Measurements from ENCODE around the gene DLGAP1. TPM values are rescaled to one million over a fixed set of nuclear protein-coding genes. Genes with fewer than 3 reads are reported as not detected.

Gene DLGAP1
- total RNA-seq, 1 donor from 2014 or later: 18.5 TPM

GRCh38 chr18:3842844-3843243 lies 612.3 kb downstream of the DLGAP1 start:
- no peak overlapping the region for H3K27ac Mint-ChIP-seq
- no peaks in the 10 kb centered on the region for H3K9me3 Mint-ChIP-seq
- H3K4me1 Mint-ChIP-seq: peaks cover 36% of the 10 kb centered on the region

GRCh38 chr18:3840766-3841165 lies 614.3 kb downstream of the DLGAP1 start:
- H3K4me3 Mint-ChIP-seq: no peak overlapping the region

More at GRCh38 chr18:3842844-3843243, 612.3 kb downstream of the DLGAP1 start:
- Histone ChIP-seq H3K27me3 (no peaks in the 10 kb centered on the region), H3F3A (ENCODE audit: low read depth) (peaks cover 33% of the 10 kb centered on the region), H3K36me3 (no peaks in the 10 kb centered on the region), H4K20me1 (ENCODE audit: low read depth) (no peaks in the 10 kb centered on the region), H3K4me1 (peaks cover 60% of the 10 kb centered on the region), H3K9ac (no peak overlapping the region), H3K27ac (no peak overlapping the region), H2AFZ (replicated peaks) (no peak overlapping the region), H3K9me3 (ENCODE audit: low read depth) (no peaks in the 10 kb centered on the region), H3K4me2 (no peak overlapping the region), H3K79me2 (ENCODE audit: low read depth) (no peaks in the 10 kb centered on the region), H3K4me3 (no peak overlapping the region)
- Mint-ChIP-seq H3K27me3 (ENCODE audit: insufficient read depth, low read depth) (peaks cover 2% of the 10 kb centered on the region), H3K36me3 (no peaks in the 10 kb centered on the region), H3K4me3 (no peak overlapping the region)
- DNase-seq (ENCODE audit: low spot score): no peak
- TF ChIP-seq EZH2phosphoT487 (IDR thresholded peaks at IDR 0.05) (no peak), EZH2 (IDR thresholded peaks at IDR 0.05) (no peak), CTCF (IDR thresholded peaks at IDR 0.05) (no peak)

DNA sequence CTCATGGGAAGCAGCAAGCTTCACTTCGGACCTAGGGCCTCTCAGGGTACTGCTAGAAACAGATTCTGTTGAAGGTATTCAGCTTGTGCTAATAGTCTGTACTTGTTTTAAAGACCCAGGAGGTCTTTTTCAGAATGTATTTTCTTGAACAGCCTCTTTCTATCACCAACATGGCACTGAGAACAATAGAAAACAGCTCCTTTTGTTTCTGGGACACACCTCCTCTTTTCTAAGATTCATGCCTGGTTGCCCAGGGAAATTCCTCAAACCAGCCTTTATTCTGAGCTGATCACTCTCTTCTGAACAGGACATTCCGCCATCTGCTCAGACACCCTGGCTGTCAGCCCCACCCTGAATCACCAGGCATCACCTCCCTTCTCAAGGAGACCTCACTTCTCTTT lies 615.5 kb downstream of the DLGAP1 start:
- Histone ChIP-seq H3F3A (ENCODE audit: low read depth) (peaks cover 59% of the 10 kb centered on the region), H3K9me3 (ENCODE audit: low read depth) (no peaks in the 10 kb centered on the region), H3K79me2 (ENCODE audit: low read depth) (no peaks in the 10 kb centered on the region), H3K9ac (no peak overlapping the region), H2AFZ (replicated peaks) (no peak overlapping the region), H3K4me1 (peaks cover 73% of the 10 kb centered on the region), H3K27me3 (no peaks in the 10 kb centered on the region), H3K4me2 (peak overlapping the region; percentile 73), H3K27ac (peak overlapping the region; percentile 99), H3K4me3 (peak overlapping the region; percentile 17), H4K20me1 (ENCODE audit: low read depth) (no peaks in the 10 kb centered on the region), H3K36me3 (no peaks in the 10 kb centered on the region)
- peak; percentile 90 for DNase-seq (ENCODE audit: low spot score)
- Mint-ChIP-seq H3K9me3 (no peaks in the 10 kb centered on the region), H3K4me3 (no peak overlapping the region), H3K27me3 (ENCODE audit: insufficient read depth, low read depth) (no peaks in the 10 kb centered on the region), H3K4me1 (peaks cover 47% of the 10 kb centered on the region), H3K27ac (no peak overlapping the region), H3K36me3 (no peaks in the 10 kb centered on the region)
- TF ChIP-seq CTCF (IDR thresholded peaks at IDR 0.05): no peak
- no peak for TF ChIP-seq EZH2phosphoT487 (IDR thresholded peaks at IDR 0.05)
- no peak for TF ChIP-seq EZH2 (IDR thresholded peaks at IDR 0.05)

More at GRCh38 chr18:3840766-3841165, 614.3 kb downstream of the DLGAP1 start:
- Histone ChIP-seq H3F3A (ENCODE audit: low read depth) (peaks cover 51% of the 10 kb centered on the region), H3K27me3 (no peaks in the 10 kb centered on the region), H3K9ac (no peak overlapping the region), H3K4me1 (peaks cover 81% of the 10 kb centered on the region), H2AFZ (replicated peaks) (no peak overlapping the region), H3K79me2 (ENCODE audit: low read depth) (no peaks in the 10 kb centered on the region), H3K36me3 (no peaks in the 10 kb centered on the region), H3K4me3 (no peak overlapping the region), H3K27ac (peak overlapping the region; percentile 92), H3K4me2 (peak overlapping the region; percentile 61), H4K20me1 (ENCODE audit: low read depth) (no peaks in the 10 kb centered on the region), H3K9me3 (ENCODE audit: low read depth) (no peaks in the 10 kb centered on the region)
- DNase-seq (ENCODE audit: low spot score): no peak
- TF ChIP-seq EZH2 (IDR thresholded peaks at IDR 0.05) (no peak), CTCF (IDR thresholded peaks at IDR 0.05) (no peak), EZH2phosphoT487 (IDR thresholded peaks at IDR 0.05) (no peak)
- Mint-ChIP-seq H3K27ac (peak overlapping the region; percentile 31), H3K9me3 (no peaks in the 10 kb centered on the region), H3K27me3 (ENCODE audit: insufficient read depth, low read depth) (no peaks in the 10 kb centered on the region), H3K36me3 (no peaks in the 10 kb centered on the region), H3K4me1 (peaks cover 47% of the 10 kb centered on the region)
